K562 (cell line): ENCODE measurements around the gene TMEM60. TPM values are rescaled to one million over a fixed set of nuclear protein-coding genes. Genes with fewer than 3 reads are reported as not detected.

ENCODE experiments used
- ATF1 ChIP-seq, 2 experiments: fragments of 450-650 bp in 1 of 2; IDR thresholded peaks; 2 replicates each; pipeline ENCODE4 v1.6.1; 2016; ENCODE audit warnings: missing compliant biosample characterization in 1 of 2, missing genetic modification characterization in 1 of 2
- BCOR ChIP-seq: fragments of 450-650 bp; IDR thresholded peaks from 2 replicates; pipeline ENCODE4 v1.6.1; 2016
- DPF2 ChIP-seq: fragments of 450-650 bp; IDR thresholded peaks from 2 replicates; pipeline ENCODE4 v1.6.1; 2016
- HDAC2 ChIP-seq: fragments of 450-650 bp; IDR thresholded peaks from 2 replicates; pipeline ENCODE4 v1.6.1; 2016; ENCODE audit warnings: mild to moderate bottlenecking
- JUND ChIP-seq, 2 experiments: IDR thresholded peaks; 2 replicates in 1 of 2; 3 replicates in 1 of 2; pipeline ENCODE4 v1.6.1; 2011; ENCODE audit warnings: borderline replicate concordance in 2 of 2, low read depth in 2 of 2, low read length in 2 of 2, improper control_type of control experiment in 1 of 2, missing biosample characterization in 1 of 2, missing genetic modification characterization in 1 of 2, missing genetic modification reagents in 1 of 2
- MEF2A ChIP-seq: IDR thresholded peaks from 2 replicates; pipeline ENCODE4 v1.6.1; 2011; ENCODE audit warnings: low read depth, mild to moderate bottlenecking, low read length, moderate library complexity; ENCODE audit not compliant: control insufficient read depth
- NFRKB ChIP-seq: fragments of 450-650 bp; IDR thresholded peaks from 2 replicates; pipeline ENCODE4 v1.6.1; 2016; ENCODE audit warnings: low read depth
- RAD21 ChIP-seq, 2 experiments: fragments of 250-450 bp in 1 of 2; fragments of 450-650 bp in 1 of 2; sonication (Bioruptor Pico) in 1 of 2; formaldehyde crosslinking in 1 of 2; IDR thresholded peaks in 1 of 2; conservative IDR thresholded peaks in 1 of 2; 2 replicates each; pipeline versions ENCODE4 v1.4.0 to v1.8.0; 2020 to 2022; ENCODE audit warnings: mild to moderate bottlenecking in 2 of 2, moderate library complexity in 1 of 2
- RHOXF2B ChIP-seq: fragments of 250-450 bp; sonication (Bioruptor Pico); conservative IDR thresholded peaks from 2 replicates; pipeline ENCODE4 v1.5.1; 2021
- polyA plus RNA-seq, 8 experiments: library from polyadenylated mRNA; depleted of rRNA in 4 of 8; stranded (reverse) in 5 of 8; unstranded in 3 of 8; fragments of >200 nt; fragmentation: Nextera tagmentation in 2 of 8; fragmentation: Illumina TruSeq in 1 of 8; extraction: Ambion mirVana in 2 of 8; extraction: Trizol in 1 of 8; gene quantifications; 2 replicates each; pipeline versions ENCODE4 v1.2.1 to v1.2.3, GENCODE V29; 2011 to 2014; ENCODE audit warnings: inconsistent platforms in 1 of 8, missing spikeins in 1 of 8
- total RNA-seq, 7 experiments: library from RNA; depleted of rRNA in 6 of 7; stranded (reverse); fragments of >200 nt in 6 of 7; fragmentation: Illumina TruSeq in 2 of 7; extraction: Trizol in 2 of 7; gene quantifications; 2 replicates each; pipeline versions ENCODE4 v1.2.1 to v1.2.3, GENCODE V29; 2011 to 2021; ENCODE audit warnings: low replicate concordance in 1 of 7
- TF ChIP-seq, protein P1 (sequence below): IDR thresholded peaks from 2 replicates; pipeline ENCODE4 v1.6.1; 2012; ENCODE audit warnings: low read depth, low read length, improper control_type of control experiment, borderline replicate concordance
- TF ChIP-seq, protein P2 (sequence below): fragments of 150-350 bp; conservative IDR thresholded peaks from 2 replicates; pipeline ENCODE4 v1.6.1; 2014; ENCODE audit warnings: low read length
- TF ChIP-seq, protein P3 (sequence below), 2 experiments: fragments of 200-800 bp in 1 of 2; sonication (Bioruptor generic) in 1 of 2; sonication (generic) in 1 of 2; formaldehyde crosslinking in 1 of 2; IDR thresholded peaks in 1 of 2; conservative IDR thresholded peaks in 1 of 2; 2 replicates each; pipeline versions ENCODE4 v1.5.0 to v1.6.1; 2016 to 2020; ENCODE audit warnings: missing compliant biosample characterization in 1 of 2, missing genetic modification characterization in 1 of 2, missing genetic modification reagents in 1 of 2
- TF ChIP-seq, protein P4 (sequence below): fragments of 450-650 bp; formaldehyde crosslinking; IDR thresholded peaks from 2 replicates; pipeline ENCODE4 v1.4.0; 2020; ENCODE audit warnings: mild to moderate bottlenecking, moderate library complexity
- TF ChIP-seq, protein P5 (sequence below): sonication (generic); formaldehyde crosslinking; IDR thresholded peaks from 2 replicates; pipeline ENCODE4 v1.8.1; 2023; ENCODE audit warnings: mild to moderate bottlenecking, missing genetic modification reagents

TMEM60 gene
- total and polyA plus RNA-seq, 9 of the 15 experiments (the other 6 are each of a cell fraction or from before 2014, with no cell fraction given) = 12.5 to 140 (median 38.4) TPM

DNA sequence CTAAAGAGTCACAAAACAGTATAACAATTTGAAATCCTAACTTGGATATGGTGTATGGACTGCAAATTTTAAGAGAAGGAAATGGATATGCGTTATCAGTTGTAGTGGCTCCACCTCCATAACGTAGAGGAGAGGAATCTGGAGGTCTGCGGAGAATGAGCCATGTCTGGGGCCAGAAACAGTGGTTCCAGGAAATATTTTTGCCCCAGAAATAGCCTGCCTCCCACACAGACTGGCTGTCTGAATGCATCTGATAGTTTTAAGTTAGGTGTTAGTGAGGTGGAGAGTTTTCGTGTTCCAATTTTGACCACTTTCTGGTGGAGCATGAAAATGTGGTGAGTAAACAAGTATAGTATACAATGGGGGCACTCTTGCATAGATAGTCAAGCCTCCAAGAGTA lies 1.9 kb upstream of the TMEM60 start (continued):
- TF ChIP-seq, protein P1, sequence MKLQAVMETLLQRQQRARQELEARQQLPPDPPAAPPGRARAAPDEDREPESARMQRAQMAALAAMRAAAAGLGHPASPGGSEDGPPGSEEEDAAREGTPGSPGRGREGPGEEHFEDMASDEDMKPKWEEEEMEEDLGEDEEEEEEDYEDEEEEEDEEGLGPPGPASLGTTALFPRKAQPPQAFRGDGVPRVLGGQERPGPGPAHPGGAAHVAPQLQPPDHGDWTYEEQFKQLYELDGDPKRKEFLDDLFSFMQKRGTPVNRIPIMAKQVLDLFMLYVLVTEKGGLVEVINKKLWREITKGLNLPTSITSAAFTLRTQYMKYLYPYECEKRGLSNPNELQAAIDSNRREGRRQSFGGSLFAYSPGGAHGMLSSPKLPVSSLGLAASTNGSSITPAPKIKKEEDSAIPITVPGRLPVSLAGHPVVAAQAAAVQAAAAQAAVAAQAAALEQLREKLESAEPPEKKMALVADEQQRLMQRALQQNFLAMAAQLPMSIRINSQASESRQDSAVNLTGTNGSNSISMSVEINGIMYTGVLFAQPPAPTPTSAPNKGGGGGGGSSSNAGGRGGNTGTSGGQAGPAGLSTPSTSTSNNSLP = peak; percentile 77
- TF ChIP-seq DPF2 (peak; percentile 75), RHOXF2B (no peak), BCOR (0 out of 2 replicates have a peak, but pooled peaks have one; percentile 18), HDAC2 (peak; percentile 59; the same call in 1 of the 2 replicates), MEF2A (peak; percentile 89; the same call in 1 of the 2 replicates), RAD21 (CRISPR knock-in tag; conservative IDR thresholded peaks at IDR 0.05 in 1 of 2, IDR thresholded peaks at IDR 0.05 in 1 of 2) (peak in 1 of 2 experiments; percentile 40; a peak in 3 of 4 replicates), ATF1 (CRISPR knock-in tag; IDR thresholded peaks at IDR 0.05) (no peak), ATF1 (tag; IDR thresholded peaks at IDR 0.05) (peak; percentile 31; the same call in 1 of the 2 replicates), NFRKB (peak; percentile 52; the same call in 1 of the 2 replicates), JUND (IDR thresholded peaks at IDR 0.05; ENCODE audit: borderline replicate concordance, low read depth, low read length) (peak; percentile 57), JUND (tag; IDR thresholded peaks at IDR 0.05; ENCODE audit: borderline replicate concordance, low read depth, low read length) (no peak; the same call in 2 of the 3 replicates)
- TF ChIP-seq, protein P2, sequence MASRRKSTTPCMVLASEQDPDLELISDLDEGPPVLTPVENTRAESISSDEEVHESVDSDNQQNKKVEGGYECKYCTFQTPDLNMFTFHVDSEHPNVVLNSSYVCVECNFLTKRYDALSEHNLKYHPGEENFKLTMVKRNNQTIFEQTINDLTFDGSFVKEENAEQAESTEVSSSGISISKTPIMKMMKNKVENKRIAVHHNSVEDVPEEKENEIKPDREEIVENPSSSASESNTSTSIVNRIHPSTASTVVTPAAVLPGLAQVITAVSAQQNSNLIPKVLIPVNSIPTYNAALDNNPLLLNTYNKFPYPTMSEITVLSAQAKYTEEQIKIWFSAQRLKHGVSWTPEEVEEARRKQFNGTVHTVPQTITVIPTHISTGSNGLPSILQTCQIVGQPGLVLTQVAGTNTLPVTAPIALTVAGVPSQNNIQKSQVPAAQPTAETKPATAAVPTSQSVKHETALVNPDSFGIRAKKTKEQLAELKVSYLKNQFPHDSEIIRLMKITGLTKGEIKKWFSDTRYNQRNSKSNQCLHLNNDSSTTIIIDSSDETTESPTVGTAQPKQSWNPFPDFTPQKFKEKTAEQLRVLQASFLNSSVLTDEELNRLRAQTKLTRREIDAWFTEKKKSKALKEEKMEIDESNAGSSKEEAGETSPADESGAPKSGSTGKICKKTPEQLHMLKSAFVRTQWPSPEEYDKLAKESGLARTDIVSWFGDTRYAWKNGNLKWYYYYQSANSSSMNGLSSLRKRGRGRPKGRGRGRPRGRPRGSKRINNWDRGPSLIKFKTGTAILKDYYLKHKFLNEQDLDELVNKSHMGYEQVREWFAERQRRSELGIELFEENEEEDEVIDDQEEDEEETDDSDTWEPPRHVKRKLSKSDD = no peak
- TF ChIP-seq, protein P3, sequence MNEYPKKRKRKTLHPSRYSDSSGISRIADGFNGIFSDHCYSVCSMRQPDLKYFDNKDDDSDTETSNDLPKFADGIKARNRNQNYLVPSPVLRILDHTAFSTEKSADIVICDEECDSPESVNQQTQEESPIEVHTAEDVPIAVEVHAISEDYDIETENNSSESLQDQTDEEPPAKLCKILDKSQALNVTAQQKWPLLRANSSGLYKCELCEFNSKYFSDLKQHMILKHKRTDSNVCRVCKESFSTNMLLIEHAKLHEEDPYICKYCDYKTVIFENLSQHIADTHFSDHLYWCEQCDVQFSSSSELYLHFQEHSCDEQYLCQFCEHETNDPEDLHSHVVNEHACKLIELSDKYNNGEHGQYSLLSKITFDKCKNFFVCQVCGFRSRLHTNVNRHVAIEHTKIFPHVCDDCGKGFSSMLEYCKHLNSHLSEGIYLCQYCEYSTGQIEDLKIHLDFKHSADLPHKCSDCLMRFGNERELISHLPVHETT (CRISPR knock-in tag; conservative IDR thresholded peaks at IDR 0.05 in 1 of 2, IDR thresholded peaks at IDR 0.05 in 1 of 2) = 0 out of 4 replicates have a peak, but pooled peaks of 1 of the 2 experiments have one; percentile 23
- TF ChIP-seq, protein P4, sequence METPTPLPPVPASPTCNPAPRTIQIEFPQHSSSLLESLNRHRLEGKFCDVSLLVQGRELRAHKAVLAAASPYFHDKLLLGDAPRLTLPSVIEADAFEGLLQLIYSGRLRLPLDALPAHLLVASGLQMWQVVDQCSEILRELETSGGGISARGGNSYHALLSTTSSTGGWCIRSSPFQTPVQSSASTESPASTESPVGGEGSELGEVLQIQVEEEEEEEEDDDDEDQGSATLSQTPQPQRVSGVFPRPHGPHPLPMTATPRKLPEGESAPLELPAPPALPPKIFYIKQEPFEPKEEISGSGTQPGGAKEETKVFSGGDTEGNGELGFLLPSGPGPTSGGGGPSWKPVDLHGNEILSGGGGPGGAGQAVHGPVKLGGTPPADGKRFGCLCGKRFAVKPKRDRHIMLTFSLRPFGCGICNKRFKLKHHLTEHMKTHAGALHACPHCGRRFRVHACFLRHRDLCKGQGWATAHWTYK (CRISPR knock-in tag) = 0 out of 2 replicates have a peak, but pooled peaks have one; percentile 26
- TF ChIP-seq, protein P5, sequence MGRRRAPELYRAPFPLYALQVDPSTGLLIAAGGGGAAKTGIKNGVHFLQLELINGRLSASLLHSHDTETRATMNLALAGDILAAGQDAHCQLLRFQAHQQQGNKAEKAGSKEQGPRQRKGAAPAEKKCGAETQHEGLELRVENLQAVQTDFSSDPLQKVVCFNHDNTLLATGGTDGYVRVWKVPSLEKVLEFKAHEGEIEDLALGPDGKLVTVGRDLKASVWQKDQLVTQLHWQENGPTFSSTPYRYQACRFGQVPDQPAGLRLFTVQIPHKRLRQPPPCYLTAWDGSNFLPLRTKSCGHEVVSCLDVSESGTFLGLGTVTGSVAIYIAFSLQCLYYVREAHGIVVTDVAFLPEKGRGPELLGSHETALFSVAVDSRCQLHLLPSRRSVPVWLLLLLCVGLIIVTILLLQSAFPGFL (CRISPR knock-in tag) = no peak
